ENCODE measurements around the gene PPFIA3. TPM values are rescaled to one million over a fixed set of nuclear protein-coding genes. Genes with fewer than 3 reads are reported as not detected.

Gene PPFIA3
- total and polyA plus RNA-seq, 2 donors (not counting 1 experiment from before 2014, with no cell fraction given): 0.62 to 1.3 TPM

- DNase-seq (ENCODE audit: low read depth in 2 of 2): no peak
Measured at GRCh38 chr19:49152119-49152550, 32.8 kb downstream of the PPFIA3 start.

GRCh38 chr19:49153167-49153809 lies 33.9 kb downstream of the PPFIA3 start:
- Histone ChIP-seq H3K4me1 (ENCODE audit: control insufficient read depth, extremely low read depth, insufficient read depth, low read length) (peaks cover 5% of the 10 kb centered on the region), H4K20me1 (ENCODE audit: control insufficient read depth, extremely low read depth, insufficient read depth, low read length) (no peaks in the 10 kb centered on the region), H3K27ac (ENCODE audit: insufficient read depth, low read length) (no peak overlapping the region), H3K36me3 (ENCODE audit: control insufficient read depth, insufficient read depth, low read length) (no peaks in the 10 kb centered on the region), H3K4me3 (replicated peaks in 1 of 4; ENCODE audit: control extremely low read depth in 1 of 4, insufficient read depth in 1 of 4, low read depth in 3 of 4, low read length in 4 of 4) (no peak overlapping the region), H3K79me2 (ENCODE audit: control insufficient read depth, insufficient read depth, low read length) (no peaks in the 10 kb centered on the region), H3K27me3 (ENCODE audit: control insufficient read depth, insufficient read depth, low read length) (peaks cover 2% of the 10 kb centered on the region), H3K9me3 (ENCODE audit: control insufficient read depth, insufficient read depth, low read depth, low read length) (no peaks in the 10 kb centered on the region), H2AFZ (ENCODE audit: low read length) (no peak overlapping the region), H3K4me2 (ENCODE audit: extremely low read depth, insufficient read depth, low read length) (no peak overlapping the region), H3K9ac (ENCODE audit: insufficient read depth, low read length) (no peak overlapping the region)
- DNase-seq (ENCODE audit: low read depth in 2 of 2): no peak
- TF ChIP-seq EZH2 (IDR thresholded peaks at IDR 0.05; ENCODE audit: low read length, missing control alignments) (no peak), CTCF (conservative IDR thresholded peaks at IDR 0.05 in 1 of 2, IDR thresholded peaks at IDR 0.05 in 1 of 2; ENCODE audit: low read depth in 1 of 2, low read length in 2 of 2) (no peak)

More at GRCh38 chr19:49152119-49152550, 32.8 kb downstream of the PPFIA3 start:
- Histone ChIP-seq H3K4me2 (ENCODE audit: extremely low read depth, insufficient read depth, low read length) (no peak overlapping the region), H3K79me2 (ENCODE audit: control insufficient read depth, insufficient read depth, low read length) (no peaks in the 10 kb centered on the region), H3K4me1 (ENCODE audit: control insufficient read depth, extremely low read depth, insufficient read depth, low read length) (peaks cover 4% of the 10 kb centered on the region), H3K27me3 (ENCODE audit: control insufficient read depth, insufficient read depth, low read length) (peaks cover 4% of the 10 kb centered on the region), H4K20me1 (ENCODE audit: control insufficient read depth, extremely low read depth, insufficient read depth, low read length) (no peaks in the 10 kb centered on the region), H3K9me3 (ENCODE audit: control insufficient read depth, insufficient read depth, low read depth, low read length) (no peaks in the 10 kb centered on the region), H3K4me3 (replicated peaks in 1 of 4; ENCODE audit: control extremely low read depth in 1 of 4, insufficient read depth in 1 of 4, low read depth in 3 of 4, low read length in 4 of 4) (no peak overlapping the region), H2AFZ (ENCODE audit: low read length) (no peak overlapping the region), H3K36me3 (ENCODE audit: control insufficient read depth, insufficient read depth, low read length) (no peaks in the 10 kb centered on the region), H3K9ac (ENCODE audit: insufficient read depth, low read length) (no peak overlapping the region), H3K27ac (ENCODE audit: insufficient read depth, low read length) (no peak overlapping the region)
- no peak for TF ChIP-seq CTCF (conservative IDR thresholded peaks at IDR 0.05 in 1 of 2, IDR thresholded peaks at IDR 0.05 in 1 of 2; ENCODE audit: low read depth in 1 of 2, low read length in 2 of 2)
- no peak for TF ChIP-seq EZH2 (IDR thresholded peaks at IDR 0.05; ENCODE audit: low read length, missing control alignments)

GRCh38 chr19:49154279-49154678 lies 34.9 kb downstream of the PPFIA3 start:
- DNase-seq (ENCODE audit: low read depth in 2 of 2): no peak
- Histone ChIP-seq H3K79me2 (ENCODE audit: control insufficient read depth, insufficient read depth, low read length) (no peaks in the 10 kb centered on the region), H3K9ac (ENCODE audit: insufficient read depth, low read length) (no peak overlapping the region), H3K9me3 (ENCODE audit: control insufficient read depth, insufficient read depth, low read depth, low read length) (no peaks in the 10 kb centered on the region), H3K36me3 (ENCODE audit: control insufficient read depth, insufficient read depth, low read length) (no peaks in the 10 kb centered on the region), H3K27ac (ENCODE audit: insufficient read depth, low read length) (no peak overlapping the region), H3K4me1 (ENCODE audit: control insufficient read depth, extremely low read depth, insufficient read depth, low read length) (peaks cover 5% of the 10 kb centered on the region), H2AFZ (ENCODE audit: low read length) (no peak overlapping the region), H3K4me2 (ENCODE audit: extremely low read depth, insufficient read depth, low read length) (no peak overlapping the region), H4K20me1 (ENCODE audit: control insufficient read depth, extremely low read depth, insufficient read depth, low read length) (no peaks in the 10 kb centered on the region), H3K27me3 (ENCODE audit: control insufficient read depth, insufficient read depth, low read length) (no peaks in the 10 kb centered on the region), H3K4me3 (replicated peaks in 1 of 4; ENCODE audit: control extremely low read depth in 1 of 4, insufficient read depth in 1 of 4, low read depth in 3 of 4, low read length in 4 of 4) (no peak overlapping the region)
- no peak for TF ChIP-seq EZH2 (IDR thresholded peaks at IDR 0.05; ENCODE audit: low read length, missing control alignments)
- no peak for TF ChIP-seq CTCF (conservative IDR thresholded peaks at IDR 0.05 in 1 of 2, IDR thresholded peaks at IDR 0.05 in 1 of 2; ENCODE audit: low read depth in 1 of 2, low read length in 2 of 2)

Measured in fibroblast of lung (primary cell).